Brain pericyte (primary cell): ENCODE measurements around the gene GGTLC1.

ENCODE experiments used
- DNase-seq: peaks from one replicate; pipeline ENCODE4 v3.0.0-alpha.2; 2012; ENCODE audit warnings: low read depth, low spot score

The GGTLC1 gene

DNA sequence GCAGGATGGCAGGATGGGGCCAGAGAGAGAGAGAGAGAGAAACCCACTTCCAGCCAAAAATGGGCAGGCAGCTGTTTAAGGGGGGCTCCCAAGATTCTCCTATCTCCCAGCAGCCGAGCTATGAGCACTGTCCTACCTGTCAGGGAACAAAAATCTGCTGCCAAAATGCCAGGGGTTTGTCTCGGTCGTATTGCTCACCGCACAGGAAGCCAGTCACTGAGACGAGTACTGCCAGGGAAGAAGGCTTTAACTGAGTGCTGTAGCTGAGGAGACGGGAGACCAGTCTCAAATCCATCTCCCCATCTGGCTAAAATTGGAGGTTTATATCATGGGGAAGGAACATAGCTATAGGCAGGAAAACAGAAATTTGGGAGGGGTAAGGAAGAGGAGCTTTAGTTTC, 22.3 kb downstream of the GGTLC1 start:
- no peak for DNase-seq

DNA sequence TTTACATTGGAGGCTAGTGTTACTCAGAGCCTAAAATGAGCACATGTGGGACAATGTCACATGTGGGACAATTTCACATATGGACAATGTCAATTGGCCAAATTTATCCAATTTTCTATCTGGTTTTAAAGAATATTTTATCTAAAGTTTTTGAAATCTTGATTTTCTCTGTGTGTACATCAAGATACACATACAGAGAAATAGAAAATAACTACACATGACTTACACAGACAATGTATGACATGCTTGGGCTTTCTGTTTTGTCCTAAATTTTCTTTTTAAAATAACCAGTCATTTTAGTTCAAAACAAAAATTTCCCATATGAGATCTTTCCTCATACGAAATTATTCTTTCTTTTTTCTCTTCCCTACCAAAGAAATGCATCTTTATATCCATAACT, 24.6 kb downstream of the GGTLC1 start:
- no peak for DNase-seq

DNA sequence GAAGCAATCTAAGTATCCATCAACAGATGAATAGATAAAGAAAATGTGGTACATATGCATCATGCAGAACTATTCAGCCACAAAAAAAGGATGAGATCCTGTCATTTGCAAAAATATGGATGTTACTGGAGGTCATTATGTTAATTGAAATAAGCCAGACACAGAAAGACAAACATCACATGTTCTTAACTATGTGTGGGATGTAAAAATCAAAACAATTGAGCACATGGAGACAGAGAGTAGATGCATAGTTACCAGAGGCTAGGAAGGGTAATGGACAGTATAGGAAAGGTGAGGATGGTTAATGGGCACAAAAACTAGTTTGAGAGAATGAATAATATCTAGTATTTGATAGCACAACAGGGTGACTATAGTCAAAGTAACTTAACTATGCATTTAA, 26.3 kb downstream of the GGTLC1 start:
- no peak for DNase-seq

DNA sequence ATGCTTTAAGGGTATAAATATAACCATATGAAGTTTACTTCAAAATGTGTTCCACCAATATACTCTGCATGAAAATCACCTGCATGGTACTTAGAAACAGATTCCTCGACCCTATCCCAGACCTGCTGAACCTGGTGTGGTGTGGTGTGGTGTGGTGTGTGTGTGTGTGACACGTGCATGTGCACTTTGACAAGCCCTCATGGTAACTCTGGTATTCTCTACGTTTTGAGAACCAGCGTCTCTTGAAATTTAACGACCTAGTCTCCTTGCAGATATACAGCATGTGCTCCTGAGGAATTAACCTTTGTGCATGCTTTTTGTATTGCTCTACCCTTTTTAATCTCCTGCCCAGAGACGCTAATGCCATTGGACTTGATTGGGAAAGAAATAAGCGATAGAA, 29.5 kb downstream of the GGTLC1 start:
- no peak for DNase-seq

DNA sequence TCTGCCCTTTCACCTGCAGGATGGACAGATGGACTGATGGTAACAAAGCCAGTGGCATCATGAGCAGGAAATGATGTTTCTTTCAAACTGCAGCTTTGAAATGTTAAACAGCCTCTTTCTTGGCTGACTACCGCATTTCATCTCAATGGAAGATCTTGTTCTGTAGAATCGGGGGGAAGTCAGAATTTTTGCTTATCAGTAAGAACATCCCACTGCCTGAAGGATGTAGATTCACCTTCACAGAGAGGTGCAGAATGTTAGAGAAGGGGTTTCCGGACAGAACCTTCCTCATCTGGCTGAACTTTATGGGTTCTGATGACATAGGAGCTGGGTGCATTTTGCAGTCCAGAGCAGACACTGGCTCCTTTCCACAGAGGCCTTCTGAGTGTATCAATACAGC, 32.7 kb downstream of the GGTLC1 start:
- no peak for DNase-seq

DNA sequence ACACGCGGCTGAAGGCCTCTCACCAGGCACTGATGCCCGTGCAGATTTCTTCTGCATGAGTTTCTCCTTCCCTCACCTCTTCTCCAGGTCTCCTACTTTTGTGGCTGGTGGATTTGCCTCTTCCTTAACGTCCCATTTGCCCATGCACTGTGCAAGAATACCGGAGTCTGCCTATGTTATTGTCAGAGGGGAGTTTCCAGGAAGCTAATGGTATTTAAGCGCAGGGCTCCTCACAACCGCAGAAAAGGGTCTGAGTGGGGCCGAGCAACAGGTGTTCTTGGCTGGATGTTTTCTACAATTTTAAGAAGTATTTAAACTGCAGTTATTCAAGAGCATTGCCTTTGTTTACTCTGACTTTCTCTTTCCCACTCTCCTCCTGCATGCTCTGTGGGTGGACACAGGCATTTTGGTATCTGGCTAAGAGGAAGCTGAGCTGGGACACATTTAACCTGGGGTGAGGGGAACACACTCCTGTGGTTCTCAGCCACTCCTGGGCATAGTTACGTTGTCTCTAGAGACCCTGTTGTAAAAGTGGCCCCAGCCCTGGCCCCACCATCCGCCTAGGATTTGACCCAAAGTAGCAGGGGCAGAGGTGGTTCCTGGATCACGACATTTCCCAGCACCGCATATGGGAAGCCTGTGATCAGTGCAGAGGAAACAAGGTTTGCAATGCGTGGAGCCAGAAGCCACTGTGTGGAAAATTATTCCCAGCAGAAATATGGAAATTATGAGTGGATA, 34.4 kb downstream of the GGTLC1 start:
- no peak for DNase-seq

DNA sequence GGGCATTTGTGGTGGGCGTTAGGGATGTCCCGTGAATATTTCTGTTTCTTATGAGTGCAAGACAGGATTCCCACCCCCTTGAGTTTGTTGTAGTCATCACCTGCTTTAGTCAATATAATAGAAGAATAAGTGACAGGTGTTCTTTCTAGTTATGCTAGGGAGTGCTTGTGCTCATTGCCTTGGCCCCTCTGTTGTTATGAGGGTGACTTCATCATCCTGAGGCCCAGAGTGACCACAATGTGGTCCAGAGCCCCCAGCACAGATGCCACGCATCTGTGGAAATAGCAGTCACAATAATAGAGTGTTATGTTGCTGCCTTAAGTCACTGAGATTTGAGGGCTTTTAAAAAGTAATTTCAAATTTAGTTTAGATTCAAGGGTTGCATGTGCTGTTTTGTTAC, 42.4 kb downstream of the GGTLC1 start:
- no peak for DNase-seq

DNA sequence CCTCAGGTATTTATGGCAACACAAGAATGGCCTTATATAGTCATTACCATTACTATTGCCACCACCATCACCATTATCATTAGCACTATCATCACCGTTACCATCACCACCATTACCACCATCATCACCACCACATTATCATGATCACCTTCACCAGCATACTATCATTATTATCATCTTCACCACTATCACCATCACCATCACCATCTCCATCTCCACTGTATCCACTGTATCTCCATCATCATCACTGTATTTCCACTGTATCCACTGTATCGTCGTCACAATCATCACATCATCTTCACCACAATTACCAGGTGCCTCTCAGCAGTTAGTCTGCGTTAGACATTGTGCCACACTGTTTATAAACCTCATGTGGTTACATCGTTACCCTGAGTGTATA, 45.3 kb downstream of the GGTLC1 start:
- no peak for DNase-seq

DNA sequence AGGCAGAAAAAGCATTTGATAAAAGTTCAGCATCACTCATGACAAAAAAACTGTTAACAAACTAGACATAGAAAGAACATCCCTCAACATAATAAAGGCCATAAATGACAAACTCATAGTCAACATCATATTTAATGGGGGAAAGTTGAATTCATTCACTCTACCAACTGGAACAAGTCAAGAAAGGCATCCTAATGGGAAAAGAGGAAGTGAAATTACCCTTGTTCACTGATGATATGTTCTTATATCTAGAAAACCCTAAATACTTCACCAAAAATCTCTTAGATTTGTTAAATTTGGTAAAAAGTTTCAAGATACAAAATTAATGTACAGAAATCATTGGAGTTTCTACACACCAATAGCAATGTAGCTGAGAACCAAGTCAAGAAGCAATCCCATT, 48.9 kb downstream of the GGTLC1 start:
- no peak for DNase-seq

DNA sequence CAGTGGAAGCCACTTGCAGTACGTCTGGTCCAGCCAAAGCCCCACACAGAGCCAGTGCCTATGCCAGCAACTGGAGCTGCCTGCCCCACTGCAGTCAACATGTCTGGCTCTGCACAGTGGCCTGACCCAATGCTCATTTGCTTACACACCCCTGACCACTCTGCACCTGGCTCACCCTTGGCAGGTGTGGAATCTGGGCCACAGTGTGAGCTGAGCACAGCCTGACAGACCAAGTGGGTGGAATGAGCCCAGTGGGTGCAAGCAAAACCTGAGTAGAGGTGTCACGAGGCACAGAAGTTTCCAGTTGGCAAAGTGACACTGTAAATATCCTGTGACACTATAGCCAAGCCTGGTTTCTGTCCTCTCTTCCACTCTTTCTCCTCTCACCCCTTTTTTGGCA, 49.5 kb downstream of the GGTLC1 start:
- no peak for DNase-seq

DNA sequence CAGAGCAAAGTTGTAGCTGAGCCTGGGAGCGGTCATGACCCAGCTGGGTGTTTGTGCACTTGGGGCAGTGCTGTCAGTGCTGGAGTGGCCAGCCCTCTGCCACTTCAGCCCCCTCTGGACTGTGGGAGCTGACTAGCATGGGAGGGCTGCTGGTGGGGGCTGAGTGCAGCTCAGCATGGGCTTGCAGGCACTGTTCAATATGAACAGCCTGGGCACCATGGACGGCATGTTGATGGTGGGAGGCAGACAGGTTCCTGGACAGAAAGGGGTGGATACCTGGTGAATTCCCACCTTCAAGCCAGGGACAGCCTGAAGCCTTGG, 50.5 kb downstream of the GGTLC1 start:
- DNase-seq, result no peak

DNA sequence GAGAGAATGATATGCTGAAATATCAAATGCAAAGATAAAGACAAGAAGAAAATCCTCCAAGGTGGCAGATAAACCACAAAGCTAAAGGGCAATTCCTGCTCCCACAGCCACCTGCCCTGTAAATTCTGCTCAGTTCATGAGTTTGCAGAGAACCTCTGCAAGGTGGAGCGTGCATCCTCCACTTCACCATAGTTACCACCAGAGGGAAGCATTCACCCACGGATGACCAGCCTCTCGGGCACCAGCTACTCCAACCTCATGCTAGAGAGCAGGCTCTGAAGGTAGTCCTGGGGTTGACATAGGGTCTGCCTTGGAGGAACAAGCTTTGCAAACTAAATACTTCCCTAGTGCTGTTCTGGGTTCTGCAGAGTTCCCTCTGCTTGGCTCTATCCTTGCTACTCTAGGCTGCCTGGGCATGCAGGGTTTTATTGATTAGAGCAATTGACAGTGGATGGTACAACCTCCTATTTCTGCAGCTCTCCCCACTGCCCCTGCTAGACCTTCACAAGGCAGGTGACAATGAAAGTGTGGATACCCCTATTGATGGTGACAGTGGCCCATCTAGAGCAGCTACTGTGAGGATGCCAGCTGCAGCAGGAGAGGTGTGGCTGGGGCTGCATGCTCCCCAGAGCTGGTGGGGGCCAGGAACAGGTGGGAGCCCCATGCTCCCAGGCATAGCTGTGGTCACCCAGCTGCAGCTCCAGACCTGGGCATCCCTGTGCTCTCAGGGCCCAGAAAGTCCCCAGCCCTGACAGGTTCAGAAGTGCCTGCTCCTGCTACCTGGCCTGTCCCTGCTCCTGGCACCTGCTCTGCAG, 51.1 kb downstream of the GGTLC1 start:
- DNase-seq, result no peak
